Measurements from ENCODE around the gene ZBTB16. TPM values are rescaled to one million over a fixed set of nuclear protein-coding genes. Genes with fewer than 3 reads are reported as not detected.

Gene ZBTB16
- total and polyA plus RNA-seq, 2 of the 4 experiments (the other 2 are of a cell fraction) = not detected

DNA sequence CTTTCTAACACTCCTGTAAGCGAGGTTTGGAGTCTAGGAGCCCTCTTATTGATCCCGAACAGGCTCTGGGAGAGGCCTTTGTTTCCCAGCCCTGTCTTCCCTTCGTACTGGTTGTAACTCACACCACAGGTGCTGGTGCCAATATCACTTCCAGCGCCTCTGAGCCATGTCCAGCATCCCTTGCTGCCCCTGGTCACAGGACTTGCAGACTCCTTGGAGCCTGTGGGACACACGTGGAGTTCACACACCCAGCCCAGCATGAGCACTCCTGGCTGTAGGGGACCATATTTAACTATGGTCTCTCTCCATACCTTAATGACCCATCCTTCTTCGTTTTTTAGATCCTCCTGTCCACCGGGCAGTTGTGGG lies 2.2 kb downstream of the ZBTB16 start:
- Histone ChIP-seq H4K5ac (ENCODE audit: low read depth, low read length) (no peak overlapping the region), H3K27ac (ENCODE audit: insufficient read depth, low read length) (no peak overlapping the region), H3K56ac (ENCODE audit: extremely low read depth, insufficient read depth, low read length) (no peak overlapping the region), H3K79me1 (ENCODE audit: low read depth in 1 of 2, low read length in 2 of 2) (no peaks in the 10 kb centered on the region), H3K23ac (ENCODE audit: low read depth, low read length) (no peak overlapping the region), H3K27me3 (ENCODE audit: control insufficient read depth, insufficient read depth, low read length) (peaks cover 72% of the 10 kb centered on the region), H3K14ac (replicated peaks; ENCODE audit: low read depth, low read length) (no peak overlapping the region), H3K4me2 (ENCODE audit: low read depth, low read length) (no peak overlapping the region), H2BK5ac (ENCODE audit: low read depth, low read length, poor library complexity, severe bottlenecking) (no peak overlapping the region), H3K9me1 (ENCODE audit: insufficient read depth, low read length) (no peaks in the 10 kb centered on the region), H3K9ac (ENCODE audit: low read depth, low read length) (no peak overlapping the region), H2BK20ac (ENCODE audit: low read depth, low read length) (no peak overlapping the region), H3K9me3 (ENCODE audit: control insufficient read depth, insufficient read depth, low read length) (no peaks in the 10 kb centered on the region), H2BK120ac (ENCODE audit: low read depth, low read length) (no peak overlapping the region), H3K4me1 (ENCODE audit: control insufficient read depth, insufficient read depth, low read length) (peaks cover 1% of the 10 kb centered on the region; the same call in 1 of the 2 replicates), H3K36me3 (ENCODE audit: control insufficient read depth, insufficient read depth, low read length) (no peaks in the 10 kb centered on the region), H3K4me3 (ENCODE audit: insufficient read depth, low read depth, low read length) (no peak overlapping the region), H2AK9ac (replicated peaks; ENCODE audit: low read depth, low read length, poor library complexity) (no peak overlapping the region), H2AFZ (replicated peaks; ENCODE audit: low read length, poor library complexity) (no peak overlapping the region), H2AK5ac (ENCODE audit: low read depth, low read length) (no peak overlapping the region), H4K8ac (ENCODE audit: low read depth in 2 of 2, low read length in 2 of 2) (no peak overlapping the region), H3K4ac (ENCODE audit: low read depth, low read length) (no peak overlapping the region), H4K20me1 (ENCODE audit: insufficient read depth, low read length) (no peaks in the 10 kb centered on the region; the same call in 1 of the 2 replicates), H4K91ac (ENCODE audit: insufficient read depth, low read depth, low read length) (no peak overlapping the region), H3K18ac (ENCODE audit: low read depth, low read length) (no peak overlapping the region), H2BK15ac (ENCODE audit: low read depth, low read length) (no peak overlapping the region)
- CTCF ChIA-PET = no interaction called here
- 41% methylated on average over 4 of the region's 7 CpGs; no CpG with 5 or more reads in 1 of the 2 experiments for WGBS, 2 experiments (ENCODE audit: extremely low coverage in 2 of 2, insufficient read length in 1 of 2)
- ATAC-seq (ENCODE audit: low read depth) = no peak
- no TSS peak for BruUV-seq (replicated peaks)
- intact Hi-C loops (cut with micrococcal nuclease) (no loop called here), in situ Hi-C loops (cut with MboI; ENCODE audit: low sequenced_read_pairs) (no loop called here), dilution Hi-C loops (cut with HindIII; ENCODE audit: low sequenced_read_pairs, unreplicated experiment) (no loop called here)
- POLR2A ChIA-PET (ENCODE audit: unreplicated experiment) = no interaction called here
- TF ChIP-seq SMC3 (IDR thresholded peaks at IDR 0.05; ENCODE audit: low read depth, low read length) (no peak), CHD1 (IDR thresholded peaks at IDR 0.05; ENCODE audit: low read depth, low read length) (no peak), POLR2A (IDR thresholded peaks at IDR 0.05; ENCODE audit: low read depth, low read length) (no peak), RAD21 (IDR thresholded peaks at IDR 0.05; ENCODE audit: low read length) (no peak), MAZ (IDR thresholded peaks at IDR 0.05; ENCODE audit: borderline replicate concordance, low read depth, low read length) (no peak), MXI1 (IDR thresholded peaks at IDR 0.05; ENCODE audit: borderline replicate concordance, low read depth, low read length) (no peak), NFE2L2 (IDR thresholded peaks at IDR 0.05; ENCODE audit: low read depth, low read length) (no peak), BHLHE40 (IDR thresholded peaks at IDR 0.05; ENCODE audit: low read depth, low read length) (no peak), RCOR1 (IDR thresholded peaks at IDR 0.05; ENCODE audit: insufficient replicate concordance, low read length) (no peak)
- no peak for DNase-seq

Data from IMR-90 (cell line).